K562 treated with DMSO at 1 percent for 48 hours (cell line): Measurements from ENCODE around the gene PTGR1. TPM values are rescaled to one million over a fixed set of nuclear protein-coding genes. Genes with fewer than 3 reads are reported as not detected.

Experiments
- total RNA-seq: library from RNA; unstranded; fragments of 300-600 nt; gene quantifications from 2 replicates; pipeline ENCODE4 v1.2.3, GENCODE V29; 2022; ENCODE audit warnings: low replicate concordance; ENCODE audit errors: extremely low read depth

PTGR1 gene
- not detected in 2 replicates for total RNA-seq

DNA sequence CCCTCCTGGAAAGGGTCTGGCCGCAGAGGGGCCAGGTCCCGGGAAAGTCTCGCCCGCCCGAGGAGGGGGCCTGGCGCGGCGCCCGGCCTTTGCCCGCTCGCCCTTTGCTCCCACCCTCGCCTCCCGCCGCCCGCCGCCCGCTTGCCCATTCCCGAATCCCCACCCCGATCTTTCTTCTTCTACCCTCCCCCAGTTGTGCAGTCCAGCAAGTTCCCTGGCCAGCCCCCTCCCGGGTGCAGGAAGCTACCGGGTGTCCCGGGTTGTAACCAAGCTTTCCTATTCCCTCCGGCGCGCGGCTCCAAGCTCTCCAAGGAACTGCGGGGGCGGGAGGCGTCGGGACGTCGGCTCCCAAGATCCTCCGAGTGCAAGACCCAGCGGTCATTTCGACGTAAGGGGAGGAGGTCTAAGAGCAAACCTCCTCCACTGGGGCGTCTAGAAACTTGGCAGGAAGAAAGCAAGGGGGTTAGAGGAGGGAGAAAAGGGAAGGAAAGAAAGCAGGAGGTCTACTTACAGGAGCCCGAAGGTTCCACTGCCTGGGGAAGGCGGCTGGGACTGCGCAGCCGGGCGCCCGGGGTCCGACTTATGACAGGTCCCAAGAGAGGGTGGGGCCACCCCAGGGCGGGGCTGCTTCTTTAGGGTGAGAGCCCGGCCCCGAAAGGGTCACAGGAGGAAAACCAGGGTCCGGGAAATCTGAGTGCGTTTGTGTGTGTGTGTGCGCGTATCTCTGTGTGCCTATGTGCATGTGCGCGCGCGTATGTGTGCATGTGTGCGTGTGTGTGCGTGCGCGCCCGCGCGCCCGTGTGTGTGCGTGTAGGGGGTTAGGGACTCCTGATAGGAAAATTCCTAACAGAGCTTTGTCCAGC lies at the start of gene PTGR1:
TSS of gene PTGR1 (minus strand) at position 556 of the 863 bp plus-strand sequence. CDS start 2,225 bp downstream, outside the sequence.

DNA sequence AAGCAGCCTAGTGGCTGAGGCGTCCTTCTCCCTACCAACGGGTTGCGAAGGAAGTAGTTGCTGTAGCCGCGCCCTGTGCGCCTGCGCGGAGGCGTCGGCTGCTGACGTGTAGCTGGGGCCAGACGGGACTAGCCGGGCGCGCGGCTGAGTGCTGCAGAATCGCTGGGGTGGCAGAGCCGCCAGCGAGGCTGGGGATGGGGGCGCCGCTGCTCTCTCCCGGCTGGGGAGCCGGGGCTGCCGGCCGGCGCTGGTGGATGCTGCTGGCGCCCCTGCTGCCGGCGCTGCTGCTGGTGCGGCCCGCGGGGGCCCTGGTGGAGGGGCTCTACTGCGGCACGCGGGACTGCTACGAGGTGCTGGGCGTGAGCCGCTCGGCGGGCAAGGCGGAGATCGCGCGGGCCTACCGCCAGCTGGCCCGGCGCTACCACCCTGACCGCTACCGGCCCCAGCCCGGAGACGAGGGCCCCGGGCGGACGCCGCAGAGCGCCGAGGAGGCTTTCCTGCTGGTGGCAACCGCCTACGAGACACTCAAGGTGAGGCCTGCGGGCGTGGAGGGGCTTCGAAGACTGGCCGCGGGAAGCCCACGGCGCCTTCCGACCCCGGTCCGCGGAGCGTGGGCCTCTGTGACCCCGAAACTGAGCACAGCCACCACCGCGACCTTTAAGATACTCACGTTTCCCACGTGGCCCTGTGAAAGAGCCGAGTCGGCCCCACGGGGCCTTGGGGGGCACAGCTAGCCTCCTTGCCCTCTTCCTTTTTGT lies 31.9 kb upstream of the PTGR1 start, which contains the start of gene DNAJC25:
TSS of gene DNAJC25 (plus strand) at position 121 of the 758 bp plus-strand sequence. CDS start at position 195, 74 bp downstream.

DNA sequence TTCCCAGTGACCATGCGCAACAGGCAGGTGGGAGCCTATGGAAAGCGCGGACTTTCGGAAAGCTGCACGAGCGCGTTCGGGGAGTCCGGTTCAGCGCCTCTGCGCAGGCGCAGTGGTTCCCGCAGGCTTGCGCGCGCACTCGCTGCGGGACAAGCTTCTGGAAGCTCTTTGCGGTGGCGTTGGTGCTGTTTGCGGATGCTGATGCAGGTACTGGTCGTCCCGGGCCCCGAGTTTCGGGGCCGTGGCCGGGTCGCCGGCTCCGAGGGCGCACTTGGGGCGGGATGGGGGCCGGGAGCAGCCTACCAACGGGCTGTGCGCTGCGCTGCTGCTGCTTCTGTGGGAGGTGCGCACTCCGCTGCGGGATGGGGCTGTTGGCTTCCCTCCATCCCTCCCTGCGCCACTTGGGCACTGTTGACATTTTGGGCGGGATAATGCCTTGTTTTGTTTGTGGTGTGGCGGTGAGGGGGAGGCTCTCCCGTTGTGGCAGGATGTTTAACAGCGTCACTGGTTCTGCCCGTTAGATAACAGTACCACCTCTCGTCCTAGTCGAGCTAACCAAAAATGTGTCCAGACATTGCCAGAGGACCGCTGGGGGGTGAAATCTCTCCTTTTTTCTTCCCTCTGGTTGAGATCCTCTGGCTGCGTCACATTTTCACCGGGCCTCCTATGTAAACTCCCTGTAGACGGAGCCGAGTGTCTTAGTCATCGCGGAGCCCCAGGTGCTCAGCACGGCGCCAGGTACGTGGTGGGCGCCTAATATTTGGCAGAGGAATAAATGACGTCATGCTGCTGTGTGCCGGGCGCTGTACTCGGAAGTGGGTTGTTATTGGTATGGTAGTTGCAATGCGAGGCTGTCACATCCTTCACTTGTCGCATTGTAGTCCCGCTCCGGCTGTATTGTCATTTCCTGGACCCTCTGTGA lies 74.1 kb downstream of the PTGR1 start, which contains the start of gene ZNF483:
TSS of gene ZNF483 (plus strand) at position 124 of the 922 bp plus-strand sequence. CDS start 2,217 bp downstream, outside the sequence.

Other genes with a start within 250 kb of the PTGR1 start
- not detected in 2 replicates for gene ECPAS, start 115.3 kb downstream of the PTGR1 start, total RNA-seq
- gene ZNF483, start 74.5 kb downstream of the PTGR1 start, total RNA-seq = not detected in 2 replicates
- gene DNAJC25, start 31.7 kb upstream of the PTGR1 start, total RNA-seq = not detected in 2 replicates
- gene GNG10, start 62.0 kb upstream of the PTGR1 start, total RNA-seq = not detected in 2 replicates
- not detected in 2 replicates for gene SHOC1, start 195.3 kb upstream of the PTGR1 start, total RNA-seq